Measurements from ENCODE around the gene TSPEAR. TPM values are rescaled to one million over a fixed set of nuclear protein-coding genes. Genes with fewer than 3 reads are reported as not detected.
"Not testable (repeated sequence)": the region's sequence is repeated elsewhere in the genome, so short reads cannot be mapped to it uniquely, and the experiment has no call there.

Gene TSPEAR
- total RNA-seq, 2 donors from 2014 or later = not detected

GRCh38 chr21:44692798-44693512, 18.4 kb downstream of the TSPEAR start:
- Histone ChIP-seq H3K27ac (no peak overlapping the region), H3K36me3 (no peaks in the 10 kb centered on the region), H3K4me3 (no peak overlapping the region), H3K9me3 (peaks cover 5 to 18% of the 10 kb centered on the region in 2 donors), H3K27me3 (no peaks in the 10 kb centered on the region), H3K4me1 (no peaks in the 10 kb centered on the region)
- no peak for TF ChIP-seq CTCF (IDR thresholded peaks at IDR 0.05)
- no peak for DNase-seq (ENCODE audit: low spot score)

DNA sequence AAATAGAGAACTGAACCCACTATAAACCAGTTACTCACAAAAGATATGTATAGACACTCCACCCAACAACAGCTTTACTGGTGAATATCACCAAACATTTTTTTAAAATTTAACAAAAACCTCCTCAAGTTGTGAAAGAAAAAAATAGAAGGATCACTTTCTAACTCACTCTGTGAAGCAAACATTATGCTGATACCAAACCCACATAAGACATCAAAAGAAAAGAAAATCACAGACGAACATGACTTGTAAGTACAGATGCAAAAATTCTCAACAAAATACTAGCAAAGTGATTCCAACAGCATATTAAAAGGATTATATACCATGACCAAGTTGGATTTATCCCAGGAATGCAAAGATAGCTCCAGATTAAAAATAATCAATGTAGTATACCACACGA, 19.7 kb downstream of the TSPEAR start:
- no peak for TF ChIP-seq CTCF (IDR thresholded peaks at IDR 0.05)
- H3K27me3 ChIP-seq = no peaks in the 10 kb centered on the region
- no peak for DNase-seq (ENCODE audit: low spot score)

DNA sequence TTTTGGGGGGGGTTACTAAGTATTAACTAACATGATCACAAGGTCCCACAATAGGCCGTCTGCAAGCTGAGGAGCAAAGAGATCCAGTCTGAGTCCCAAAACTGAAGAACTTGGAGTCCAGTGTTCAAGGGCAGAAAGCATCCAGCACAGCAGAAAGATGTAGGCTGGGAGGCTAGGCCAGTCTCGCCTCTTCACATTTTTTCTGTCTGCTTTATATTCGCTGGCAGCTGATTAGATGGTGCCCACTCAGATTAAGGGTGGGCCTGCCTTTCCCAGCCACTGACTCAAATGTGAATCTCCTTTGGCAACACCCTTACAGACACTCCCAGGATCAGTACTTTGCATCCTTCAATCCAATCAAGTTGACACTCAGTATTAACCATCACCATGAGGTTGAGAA, 21.6 kb downstream of the TSPEAR start:
- H3K4me3 ChIP-seq; H3K36me3 ChIP-seq; H3K4me1 ChIP-seq; DNase-seq (ENCODE audit: low spot score); H3K27me3 ChIP-seq; H3K27ac ChIP-seq: not testable (repeated sequence)
- H3K9me3 ChIP-seq = peaks cover 5 to 18% of the 10 kb centered on the region in 2 donors

More for the DNA sequence above, 19.7 kb downstream of the TSPEAR start:
- Histone ChIP-seq H3K27ac (no peak overlapping the region), H3K9me3 (peaks cover 5 to 18% of the 10 kb centered on the region in 2 donors), H3K4me1 (no peaks in the 10 kb centered on the region), H3K4me3 (no peak overlapping the region), H3K36me3 (no peaks in the 10 kb centered on the region)

- Histone ChIP-seq H3K36me3 (no peaks in the 10 kb centered on the region), H3K4me3 (no peak overlapping the region), H3K9me3 (peaks cover 0 to 1% of the 10 kb centered on the region in 2 donors), H3K27me3 (no peaks in the 10 kb centered on the region), H3K27ac (no peak overlapping the region), H3K4me1 (no peaks in the 10 kb centered on the region)
- DNase-seq (ENCODE audit: low spot score) = peak; percentile 32
- no peak for TF ChIP-seq CTCF (IDR thresholded peaks at IDR 0.05)
Measured at GRCh38 chr21:44687671-44688070, 23.7 kb downstream of the TSPEAR start.

DNA sequence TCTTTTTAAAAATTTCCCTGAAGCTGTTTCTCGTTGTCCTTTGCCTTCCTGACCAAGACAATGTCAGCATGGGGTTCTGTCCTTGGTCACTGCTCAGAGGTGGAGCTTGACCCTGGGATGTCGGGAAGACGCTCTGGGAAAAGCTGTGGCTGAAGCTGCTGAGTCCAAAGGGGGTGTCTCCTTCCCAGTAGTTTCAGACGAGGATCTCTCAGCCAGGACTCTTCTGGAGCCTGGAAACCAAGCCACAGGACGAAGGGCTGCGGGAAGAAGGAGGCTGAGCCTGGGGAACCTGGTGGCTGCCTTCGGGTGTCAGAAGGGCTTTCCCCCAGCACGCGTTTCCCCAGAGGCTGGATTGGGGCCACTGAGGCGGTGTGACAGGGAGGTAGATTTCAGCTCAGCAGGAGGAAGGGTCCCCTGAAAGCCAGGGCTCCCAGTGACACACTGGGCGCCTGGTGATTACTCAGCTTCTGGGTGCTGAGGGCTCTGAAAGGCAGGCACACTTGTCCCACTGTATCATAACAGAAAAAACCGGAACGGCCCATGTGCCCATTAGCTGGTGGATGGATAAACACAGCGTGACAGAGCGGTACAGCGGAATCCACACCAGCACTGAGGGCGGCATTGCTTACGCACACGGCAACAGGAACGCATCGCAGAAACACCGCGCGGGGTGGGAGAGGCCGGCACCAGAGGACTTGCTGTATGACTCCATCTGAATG, 24.4 kb downstream of the TSPEAR start:
- Histone ChIP-seq H3K4me3 (no peak overlapping the region), H3K27ac (no peak overlapping the region), H3K27me3 (no peaks in the 10 kb centered on the region), H3K36me3 (no peaks in the 10 kb centered on the region), H3K9me3 (no peaks in the 10 kb centered on the region), H3K4me1 (no peaks in the 10 kb centered on the region)
- peak; percentile 54 for DNase-seq (ENCODE audit: low spot score)
- TF ChIP-seq CTCF (IDR thresholded peaks at IDR 0.05) = no peak

GRCh38 chr21:44686000-44686781, 25.2 kb downstream of the TSPEAR start:
- H3K9me3 ChIP-seq = no peaks in the 10 kb centered on the region
- H3K27me3 ChIP-seq = no peaks in the 10 kb centered on the region
- TF ChIP-seq CTCF (IDR thresholded peaks at IDR 0.05) = no peak
- no peaks in the 10 kb centered on the region for H3K4me1 ChIP-seq
- no peak overlapping the region for H3K27ac ChIP-seq
- DNase-seq (ENCODE audit: low spot score) = peak; percentile 28
- H3K4me3 ChIP-seq = no peak overlapping the region
- no peaks in the 10 kb centered on the region for H3K36me3 ChIP-seq

- not testable (repeated sequence) for H3K27me3 ChIP-seq; H3K36me3 ChIP-seq; DNase-seq (ENCODE audit: low spot score); H3K9me3 ChIP-seq; H3K4me1 ChIP-seq; H3K27ac ChIP-seq; H3K4me3 ChIP-seq
Measured at GRCh38 chr21:44685050-44685449, 26.3 kb downstream of the TSPEAR start.

Measured in right atrium auricular region (tissue), 2 donors.